Rectal smooth muscle tissue (tissue), 1 donor: ENCODE results near the gene LY6G6F.
A peak's percentile ranks its signal among the peaks of the same experiment; 100 is the strongest.
"Not testable (repeated sequence)": the region's sequence is repeated elsewhere in the genome, so short reads cannot be mapped to it uniquely, and the experiment has no call there.

Experiments used
- H3K27ac ChIP-seq: one replicate; pipeline ENCODE4 v1.7.0; 2013; ENCODE audit warnings: low read depth, low read length, inconsistent platforms
- H3K27me3 ChIP-seq: one replicate; pipeline ENCODE4 v1.7.0; 2013; ENCODE audit warnings: low read length; ENCODE audit not compliant: control insufficient read depth, insufficient read depth
- H3K36me3 ChIP-seq: one replicate; pipeline ENCODE4 v1.7.0; 2013; ENCODE audit warnings: low read length; ENCODE audit not compliant: control insufficient read depth, insufficient read depth
- H3K4me1 ChIP-seq: one replicate; pipeline ENCODE4 v1.7.0; 2013; ENCODE audit warnings: low read length; ENCODE audit not compliant: control insufficient read depth, insufficient read depth
- H3K4me3 ChIP-seq: one replicate; pipeline ENCODE4 v1.7.0; 2013; ENCODE audit warnings: low read length
- H3K9ac ChIP-seq: one replicate; pipeline ENCODE4 v1.7.0; 2013; ENCODE audit warnings: low read length

The LY6G6F gene

DNA sequence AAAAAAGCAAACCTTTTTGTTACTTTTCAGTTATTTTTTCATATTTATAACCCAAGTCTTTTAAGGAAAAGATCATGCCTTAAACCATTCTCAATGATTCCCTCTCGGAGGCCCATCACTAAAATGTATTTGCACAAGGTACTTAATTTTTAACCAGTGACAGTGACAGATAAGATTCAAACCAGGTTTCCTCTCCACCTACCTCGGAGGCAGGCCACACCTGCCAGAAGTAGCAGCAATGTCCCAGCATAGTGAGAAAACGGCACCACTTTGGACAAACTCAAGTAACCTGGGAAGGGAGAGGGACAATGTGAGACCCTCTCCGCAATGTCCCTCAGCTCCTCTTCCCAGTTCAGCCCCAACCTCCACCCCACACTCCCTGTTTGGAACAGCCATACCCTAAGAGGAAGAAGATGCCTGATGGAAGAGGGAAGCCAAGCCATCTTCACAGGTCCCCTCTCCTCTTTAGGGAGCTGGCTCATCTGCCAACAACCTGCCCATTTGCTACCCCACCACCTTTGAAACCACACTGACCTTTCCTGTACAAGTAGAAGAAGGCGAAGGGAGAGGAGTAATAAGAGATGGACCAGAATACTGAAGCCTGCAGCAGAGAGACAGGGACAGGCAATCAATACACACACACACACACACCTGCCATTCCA, 5.8 kb upstream of the LY6G6F start:
- H3K4me3 ChIP-seq = peak overlapping the region; percentile 10
- peaks cover 9% of the 10 kb centered on the region for H3K4me1 ChIP-seq
- no peak overlapping the region for H3K9ac ChIP-seq
- H3K36me3 ChIP-seq = peaks cover 12% of the 10 kb centered on the region
- H3K27me3 ChIP-seq = no peaks in the 10 kb centered on the region
- no peak overlapping the region for H3K27ac ChIP-seq

DNA sequence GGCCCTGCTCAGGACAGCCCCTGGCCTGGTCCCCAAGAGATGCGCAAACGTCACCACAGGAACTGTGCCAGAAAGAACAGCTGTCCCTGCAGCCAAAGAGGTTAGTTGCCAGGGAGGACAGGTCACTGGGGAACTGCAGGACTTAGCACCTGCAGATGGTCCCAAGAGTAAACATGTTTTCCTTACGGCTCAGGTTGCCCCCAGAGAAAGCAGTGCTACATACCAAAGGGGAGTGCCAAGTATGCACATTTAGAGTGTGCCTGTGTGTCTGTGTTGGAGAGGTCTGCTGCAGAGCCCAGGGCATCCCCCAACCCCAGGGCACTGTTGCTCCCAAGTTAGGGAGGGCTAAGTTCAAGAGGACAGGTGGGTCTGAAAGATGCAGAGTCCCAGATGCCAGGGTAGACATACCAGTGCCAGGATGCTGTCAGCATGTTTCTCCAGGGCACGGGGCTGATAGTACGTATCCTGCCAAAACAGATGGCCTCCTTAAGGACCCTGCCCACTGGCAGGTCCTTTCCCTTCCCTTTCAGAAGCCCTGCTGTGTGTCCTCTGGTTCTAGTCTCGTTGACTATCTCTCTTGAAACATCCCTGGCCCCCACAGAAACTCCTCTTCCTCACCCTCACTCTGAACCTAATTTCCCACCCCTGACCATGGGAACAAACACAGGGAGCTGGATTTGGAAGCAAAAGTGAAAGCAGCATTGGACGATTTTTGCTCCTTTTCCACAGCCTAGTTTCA, 4.8 kb upstream of the LY6G6F start:
- peaks cover 11% of the 10 kb centered on the region for H3K36me3 ChIP-seq
- H3K4me1 ChIP-seq = peaks cover 9% of the 10 kb centered on the region
- H3K4me3 ChIP-seq = peak overlapping the region; percentile 89
- H3K9ac ChIP-seq = peak overlapping the region; percentile 97
- peak overlapping the region; percentile 99 for H3K27ac ChIP-seq
- H3K27me3 ChIP-seq = no peaks in the 10 kb centered on the region

DNA sequence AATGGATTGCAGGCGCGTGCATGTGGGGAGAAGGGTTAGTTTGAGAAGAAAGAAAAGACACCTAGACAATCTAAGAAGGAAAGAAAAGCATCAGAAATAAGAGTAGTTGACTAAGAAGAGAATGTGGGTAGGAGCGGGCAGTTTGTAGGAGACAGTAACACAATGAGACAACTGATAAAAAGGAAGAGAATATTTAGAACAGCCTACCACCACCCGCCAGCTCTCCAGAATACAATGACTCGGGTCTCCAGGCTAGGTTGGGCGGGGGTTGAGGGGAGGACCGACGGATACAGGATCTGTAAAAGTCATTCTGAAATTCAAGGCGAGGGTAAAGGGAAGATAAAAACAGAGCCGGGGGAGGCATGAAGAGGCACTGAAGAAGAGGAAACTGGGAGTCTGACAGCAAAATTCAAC, 4.3 kb upstream of the LY6G6F start:
- Histone ChIP-seq H3K9ac (peak overlapping the region; percentile 97), H3K4me3 (peak overlapping the region; percentile 89), H3K4me1 (peaks cover 9% of the 10 kb centered on the region), H3K27ac (peak overlapping the region; percentile 99), H3K36me3 (peaks cover 9% of the 10 kb centered on the region), H3K27me3 (no peaks in the 10 kb centered on the region)

DNA sequence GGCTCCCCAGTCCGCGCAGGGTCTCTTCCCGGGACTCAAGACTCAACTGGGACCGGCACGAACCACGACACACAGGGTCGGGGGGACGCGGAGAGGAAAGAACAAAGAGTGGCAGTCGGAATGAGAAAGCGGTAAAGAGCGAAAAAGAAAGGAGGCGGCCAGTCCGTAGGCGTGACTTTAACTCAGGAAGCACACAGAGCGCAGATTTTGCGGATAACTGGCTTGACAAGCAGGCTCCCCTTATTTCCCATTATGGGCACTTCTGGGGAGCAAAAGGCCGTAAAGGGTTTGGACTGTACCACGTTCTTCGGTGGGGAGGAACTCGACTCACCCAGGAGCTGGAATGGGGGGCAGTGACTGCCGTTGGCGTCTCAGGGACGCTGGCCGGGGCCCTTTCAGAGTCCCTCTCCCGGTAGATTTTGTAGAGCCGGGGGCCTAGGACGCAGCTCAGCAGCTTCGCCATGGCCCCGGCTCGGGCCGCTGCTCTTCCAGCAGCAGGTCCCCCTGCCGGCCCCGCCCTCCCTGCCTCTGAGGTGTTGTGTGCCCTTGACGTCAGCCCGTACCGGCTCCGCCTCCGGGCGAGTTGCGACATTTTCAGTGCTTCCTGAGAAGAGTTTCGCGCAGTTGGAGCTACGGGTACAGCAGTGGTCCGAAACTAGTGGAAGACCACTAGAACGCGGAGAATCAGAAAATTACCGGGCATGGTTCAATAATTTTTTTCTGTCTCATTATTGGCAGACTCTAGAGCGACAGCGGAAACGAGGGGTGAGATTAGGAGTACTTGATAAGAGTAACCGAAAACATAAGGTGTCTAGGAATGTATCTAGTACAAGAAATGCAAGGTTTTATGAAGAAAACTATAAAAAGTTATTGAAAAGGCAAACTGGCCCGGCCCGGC, 3.6 kb upstream of the LY6G6F start, which contains the start of gene ABHD16A:
Gene ABHD16A, minus strand, starts transcription at position 506 of the 898 bp plus-strand sequence. Its CDS starts 43 bp downstream, at position 463.
- Histone ChIP-seq H3K4me1 (peaks cover 9% of the 10 kb centered on the region), H3K27ac (peak within 1 kb of the TSS; percentile 99), H3K9ac (peak within 1 kb of the TSS; percentile 97), H3K36me3 (peaks cover 9% of the 10 kb centered on the region), H3K4me3 (peak within 1 kb of the TSS; percentile 89), H3K27me3 (no peaks in the 10 kb centered on the region)

DNA sequence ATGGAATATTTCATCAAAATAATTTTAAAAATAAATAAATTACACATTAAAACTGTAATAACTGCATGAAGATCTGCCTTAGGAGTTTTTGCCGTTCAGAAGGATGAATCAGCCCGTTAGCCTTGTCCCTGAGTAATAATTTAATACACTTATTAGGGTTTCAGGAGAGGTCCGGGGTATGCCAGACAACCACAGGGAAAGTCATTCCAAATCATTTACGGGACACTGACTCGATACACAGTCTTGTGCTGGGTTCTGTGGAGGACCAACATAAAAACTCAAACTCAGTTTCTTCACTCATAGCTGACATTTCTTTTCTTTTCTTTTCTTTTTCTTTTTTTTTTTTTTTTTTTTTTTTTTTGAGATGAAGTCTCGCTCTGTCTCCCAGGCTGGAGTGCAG, 735 bp upstream of the LY6G6F start:
- Histone ChIP-seq H3K9ac (no peak overlapping the region), H3K4me1 (peaks cover 9% of the 10 kb centered on the region), H3K36me3 (peaks cover under 1% of the 10 kb centered on the region), H3K27ac (no peak overlapping the region), H3K27me3 (no peaks in the 10 kb centered on the region), H3K4me3 (no peak overlapping the region)

DNA sequence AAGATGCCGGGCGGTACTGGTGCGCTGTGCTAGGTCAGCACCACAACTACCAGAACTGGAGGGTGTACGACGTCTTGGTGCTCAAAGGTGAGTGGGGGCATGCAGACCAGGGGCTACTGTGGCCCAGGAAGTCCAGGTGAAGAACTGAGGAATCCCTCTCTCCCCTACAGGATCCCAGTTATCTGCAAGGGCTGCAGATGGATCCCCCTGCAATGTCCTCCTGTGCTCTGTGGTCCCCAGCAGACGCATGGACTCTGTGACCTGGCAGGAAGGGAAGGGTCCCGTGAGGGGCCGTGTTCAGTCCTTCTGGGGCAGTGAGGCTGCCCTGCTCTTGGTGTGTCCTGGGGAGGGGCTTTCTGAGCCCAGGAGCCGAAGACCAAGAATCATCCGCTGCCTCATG, 1.0 kb downstream of the LY6G6F start:
- H3K9ac ChIP-seq = no peak overlapping the region
- no peak overlapping the region for H3K27ac ChIP-seq
- H3K4me1 ChIP-seq = no peaks in the 10 kb centered on the region
- no peaks in the 10 kb centered on the region for H3K27me3 ChIP-seq
- H3K36me3 ChIP-seq = no peaks in the 10 kb centered on the region
- no peak overlapping the region for H3K4me3 ChIP-seq

DNA sequence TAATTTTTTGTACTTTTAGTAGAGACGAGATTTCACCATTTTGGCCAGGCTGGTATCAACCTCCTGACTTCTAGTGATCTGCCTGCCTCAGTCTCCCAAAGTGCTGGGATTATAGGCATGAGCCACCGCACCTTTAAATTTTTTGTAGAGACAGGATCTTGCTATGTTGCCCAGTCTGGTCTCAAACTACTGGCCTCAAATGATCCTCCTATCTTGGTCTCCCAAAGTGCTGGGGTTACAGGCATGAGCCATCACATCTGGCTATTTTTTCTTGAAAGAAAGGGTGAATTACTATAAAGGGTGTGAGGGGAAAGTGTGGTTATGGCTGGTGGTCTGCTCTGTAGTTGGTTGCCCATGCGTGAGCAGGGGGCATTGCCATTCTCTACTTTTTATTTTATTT, 1.6 kb downstream of the LY6G6F start:
- Histone ChIP-seq H3K27ac (no peak overlapping the region), H3K36me3 (no peaks in the 10 kb centered on the region), H3K4me1 (no peaks in the 10 kb centered on the region)

DNA sequence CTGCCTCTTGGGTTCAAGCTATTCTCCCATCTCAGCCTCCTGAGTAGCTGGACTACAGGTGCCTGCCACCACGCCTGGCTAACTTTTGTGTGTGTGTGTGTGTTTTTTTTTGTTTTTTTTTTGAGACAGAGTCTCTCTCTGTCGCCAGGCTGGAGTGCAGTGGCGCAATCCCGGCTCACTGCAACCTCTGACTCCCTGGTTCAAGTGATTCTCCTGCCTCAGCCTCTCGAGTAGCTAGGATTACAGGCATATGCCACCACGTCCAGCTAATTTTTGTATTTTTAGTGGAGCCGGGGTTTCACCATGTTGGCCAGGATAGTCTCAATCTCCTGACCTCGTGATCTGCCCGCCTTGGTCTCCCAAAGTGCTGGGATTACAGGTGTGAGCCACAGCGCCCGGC, 2.5 kb downstream of the LY6G6F start:
- not testable (repeated sequence) for H3K9ac ChIP-seq, H3K27ac ChIP-seq, H3K4me3 ChIP-seq, H3K36me3 ChIP-seq, H3K27me3 ChIP-seq, H3K4me1 ChIP-seq

More for the DNA sequence above, 1.6 kb downstream of the LY6G6F start:
- Histone ChIP-seq H3K4me3 (no peak overlapping the region), H3K9ac (no peak overlapping the region), H3K27me3 (no peaks in the 10 kb centered on the region)

DNA sequence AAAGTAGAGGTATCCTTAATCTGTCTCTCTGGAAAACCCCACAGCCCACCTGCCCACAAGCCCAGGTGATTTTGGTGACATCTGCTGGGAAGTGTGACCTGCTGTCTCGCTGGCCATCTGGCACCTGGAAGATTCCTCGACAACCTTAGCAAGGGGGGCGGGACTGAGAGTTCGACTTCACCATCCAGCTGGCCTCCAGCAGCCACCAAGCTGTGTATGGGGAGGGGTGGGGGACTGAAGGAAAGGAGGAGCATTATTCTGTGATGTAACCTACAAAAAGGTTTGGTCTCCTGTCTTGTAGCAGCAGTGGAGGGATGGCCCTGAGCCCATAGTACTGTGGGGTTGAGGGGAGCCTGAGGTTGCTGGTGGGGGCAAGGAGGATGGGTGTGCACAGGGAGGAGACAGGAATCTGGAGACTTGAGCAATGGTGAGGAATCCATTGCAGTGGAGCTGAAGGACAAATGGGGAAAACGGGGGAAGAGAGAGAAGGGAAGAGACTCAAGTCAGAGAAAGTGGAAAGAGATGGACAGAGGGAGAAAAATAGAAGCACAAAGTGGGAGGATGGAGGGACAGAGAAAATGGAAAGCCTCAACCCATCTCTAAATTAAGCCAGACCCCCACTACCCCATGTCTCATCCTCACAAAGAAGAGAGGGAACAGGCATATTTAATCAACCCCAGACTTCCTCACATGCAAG, 4.0 kb downstream of the LY6G6F start:
- Histone ChIP-seq H3K36me3 (no peaks in the 10 kb centered on the region), H3K27me3 (no peaks in the 10 kb centered on the region), H3K27ac (no peak overlapping the region), H3K4me1 (no peaks in the 10 kb centered on the region), H3K9ac (no peak overlapping the region), H3K4me3 (no peak overlapping the region)

DNA sequence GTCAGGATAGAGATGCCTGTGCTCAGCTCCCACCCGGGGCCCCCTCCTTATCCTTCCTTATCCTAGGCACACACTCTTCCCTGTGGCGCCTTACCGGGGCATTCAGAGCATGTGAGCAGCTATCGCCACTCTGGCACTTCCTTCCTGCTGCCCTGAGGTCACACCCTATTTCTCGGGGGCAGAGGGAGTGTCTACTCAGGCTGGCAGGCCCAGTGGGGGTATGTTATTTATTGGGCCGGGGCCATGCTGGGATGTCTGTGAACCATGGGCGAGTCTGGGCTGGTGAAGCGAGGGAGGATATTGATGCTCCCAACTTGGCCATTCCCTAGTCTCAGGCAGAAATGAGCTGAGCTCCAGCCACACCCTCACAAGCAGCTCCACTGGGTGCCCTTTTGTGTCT, 4.6 kb downstream of the LY6G6F start:
- Histone ChIP-seq H3K9ac (no peak overlapping the region), H3K27me3 (no peaks in the 10 kb centered on the region), H3K27ac (no peak overlapping the region), H3K4me3 (no peak overlapping the region), H3K36me3 (no peaks in the 10 kb centered on the region), H3K4me1 (no peaks in the 10 kb centered on the region)

DNA sequence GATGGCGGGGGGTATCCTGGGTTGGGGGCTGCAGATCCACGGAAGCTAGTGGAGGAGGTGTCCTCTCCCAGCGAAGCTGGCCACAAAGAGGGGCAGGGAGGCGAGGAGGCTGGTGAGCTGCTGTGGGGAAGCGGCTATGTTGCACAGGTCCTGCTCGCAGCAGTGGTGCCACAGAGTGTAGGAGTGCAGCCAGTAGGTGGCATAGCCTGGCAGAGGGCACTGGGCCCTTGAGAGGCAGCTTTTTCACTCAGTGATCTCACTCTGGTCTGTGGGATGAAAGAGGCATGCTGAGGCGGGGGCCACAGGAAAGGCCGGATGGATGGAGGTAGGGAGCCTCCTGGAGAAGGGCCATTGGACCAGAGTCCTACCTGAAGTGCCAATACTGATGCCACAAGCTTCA, 5.6 kb downstream of the LY6G6F start:
- Histone ChIP-seq H3K27me3 (no peaks in the 10 kb centered on the region), H3K27ac (no peak overlapping the region), H3K36me3 (no peaks in the 10 kb centered on the region), H3K4me1 (no peaks in the 10 kb centered on the region), H3K4me3 (no peak overlapping the region), H3K9ac (no peak overlapping the region)

DNA sequence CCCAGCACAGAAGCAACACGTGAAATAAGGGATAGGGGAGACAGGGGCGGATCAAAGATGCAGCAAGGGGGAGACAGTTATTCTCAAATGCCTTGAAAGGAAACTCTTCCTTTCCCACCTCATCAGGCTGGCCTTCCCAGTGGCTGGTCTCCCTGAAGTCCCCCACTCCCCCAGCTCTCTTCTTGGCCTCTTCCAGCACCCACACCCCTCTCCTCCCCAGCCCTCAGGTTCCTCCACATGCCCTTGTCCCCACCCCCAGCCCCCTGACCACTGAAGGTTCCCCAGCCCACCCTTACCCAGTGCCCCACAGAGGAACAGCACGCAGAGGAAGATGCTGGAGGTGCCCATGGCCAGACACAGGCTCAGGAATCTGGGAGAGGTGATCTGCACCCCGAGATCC, 6.8 kb downstream of the LY6G6F start:
- no peaks in the 10 kb centered on the region for H3K36me3 ChIP-seq
- H3K4me1 ChIP-seq = no peaks in the 10 kb centered on the region
- H3K27ac ChIP-seq = no peak overlapping the region
- H3K9ac ChIP-seq = no peak overlapping the region
- H3K4me3 ChIP-seq = no peak overlapping the region
- no peaks in the 10 kb centered on the region for H3K27me3 ChIP-seq
